ENCODE measurements around the gene LAMB4.

The LAMB4 gene

GRCh38 chr7:108109221-108109908 is 20.8 kb downstream of the LAMB4 start:
- TF ChIP-seq CTCF (IDR thresholded peaks at IDR 0.05), result no peak
- H3K27me3 ChIP-seq, result no peaks in the 10 kb centered on the region
- no peak overlapping the region for H3K27ac ChIP-seq
- no peak overlapping the region for H3K4me3 ChIP-seq (ENCODE audit: low read depth in 1 of 2, low read length in 1 of 2)
- no peaks in the 10 kb centered on the region for H3K9me3 ChIP-seq
- H3K36me3 ChIP-seq, result no peaks in the 10 kb centered on the region
- no peaks in the 10 kb centered on the region for H3K4me1 ChIP-seq (ENCODE audit: control insufficient read depth in 1 of 2, insufficient read depth in 1 of 2, low read depth in 1 of 2, low read length in 1 of 2)

- H3K4me3 ChIP-seq (ENCODE audit: low read depth in 1 of 2, low read length in 1 of 2), result no peak overlapping the region
- H3K9me3 ChIP-seq, result no peaks in the 10 kb centered on the region
- H3K27me3 ChIP-seq, result no peaks in the 10 kb centered on the region
- no peaks in the 10 kb centered on the region for H3K4me1 ChIP-seq (ENCODE audit: control insufficient read depth in 1 of 2, insufficient read depth in 1 of 2, low read depth in 1 of 2, low read length in 1 of 2)
- TF ChIP-seq CTCF (IDR thresholded peaks at IDR 0.05), result no peak
- no peak overlapping the region for H3K27ac ChIP-seq
- no peaks in the 10 kb centered on the region for H3K36me3 ChIP-seq
These were observed 22.0 kb downstream of the LAMB4 start for GRCh38 chr7:108108131-108108530.

- Histone ChIP-seq H3K9me3 (no peaks in the 10 kb centered on the region), H3K36me3 (no peaks in the 10 kb centered on the region), H3K27me3 (peaks cover 7% of the 10 kb centered on the region), H3K4me1 (ENCODE audit: control insufficient read depth in 1 of 2, insufficient read depth in 1 of 2, low read depth in 1 of 2, low read length in 1 of 2) (no peaks in the 10 kb centered on the region), H3K4me3 (ENCODE audit: low read depth in 1 of 2, low read length in 1 of 2) (no peak overlapping the region), H3K27ac (no peak overlapping the region)
- TF ChIP-seq CTCF (IDR thresholded peaks at IDR 0.05), result no peak
These were observed 25.8 kb downstream of the LAMB4 start for GRCh38 chr7:108104324-108104723.

GRCh38 chr7:108103558-108104298 is 26.4 kb downstream of the LAMB4 start:
- no peaks in the 10 kb centered on the region for H3K9me3 ChIP-seq
- no peak overlapping the region for H3K27ac ChIP-seq
- H3K36me3 ChIP-seq, result no peaks in the 10 kb centered on the region

GRCh38 chr7:108102671-108103312 is 27.4 kb downstream of the LAMB4 start:
- no peaks in the 10 kb centered on the region for H3K9me3 ChIP-seq
- no peaks in the 10 kb centered on the region for H3K36me3 ChIP-seq
- TF ChIP-seq CTCF (IDR thresholded peaks at IDR 0.05), result no peak
- H3K4me3 ChIP-seq (ENCODE audit: low read depth in 1 of 2, low read length in 1 of 2), result no peak overlapping the region
- H3K27me3 ChIP-seq, result peaks cover 18% of the 10 kb centered on the region
- H3K4me1 ChIP-seq (ENCODE audit: control insufficient read depth in 1 of 2, insufficient read depth in 1 of 2, low read depth in 1 of 2, low read length in 1 of 2), result no peaks in the 10 kb centered on the region
- H3K27ac ChIP-seq, result no peak overlapping the region

More at GRCh38 chr7:108103558-108104298, 26.4 kb downstream of the LAMB4 start:
- Histone ChIP-seq H3K4me1 (ENCODE audit: control insufficient read depth in 1 of 2, insufficient read depth in 1 of 2, low read depth in 1 of 2, low read length in 1 of 2) (no peaks in the 10 kb centered on the region), H3K27me3 (peaks cover 13% of the 10 kb centered on the region), H3K4me3 (ENCODE audit: low read depth in 1 of 2, low read length in 1 of 2) (no peak overlapping the region)
- no peak for TF ChIP-seq CTCF (IDR thresholded peaks at IDR 0.05)

Data from neutrophil (primary cell).